Thoracic aorta (tissue), 2 donors: ENCODE results near the gene CLEC7A. TPM values are rescaled to one million over a fixed set of nuclear protein-coding genes. Genes with fewer than 3 reads are reported as not detected.

ENCODE experiments used
- ATAC-seq: fragments of 150-250 bp; one replicate; pipeline ENCODE4 v1.8.0; 2017; ENCODE audit warnings: low read depth; ENCODE audit not compliant: insufficient number of reproducible peaks, low FRiP score
- DNase-seq: peaks from one replicate; pipeline ENCODE4 v3.0.0-alpha.2; 2020; ENCODE audit warnings: low spot score
- H3K27ac ChIP-seq, 2 donors: fragments of 200-600 bp; sonication (generic); 1 replicate in 1 of 2; 2 replicates in 1 of 2; pipeline ENCODE4 v1.5.1; 2016; ENCODE audit warnings: mild to moderate bottlenecking in 2 of 2, moderate library complexity in 2 of 2
- H3K27me3 ChIP-seq: fragments of 200-600 bp; sonication (generic); replicated peaks from 2 replicates; pipeline ENCODE4 v1.6.0; 2016; ENCODE audit warnings: mild to moderate bottlenecking; ENCODE audit not compliant: insufficient read depth
- H3K36me3 ChIP-seq: fragments of 200-600 bp; sonication (generic); one replicate; pipeline ENCODE4 v1.5.1; 2016
- H3K4me1 ChIP-seq, 2 donors: fragments of 200-600 bp; sonication (generic); 1 replicate in 1 of 2; 2 replicates in 1 of 2; pipeline versions ENCODE4 v1.5.1 to v1.6.0; 2016; ENCODE audit warnings: low read depth in 2 of 2, mild to moderate bottlenecking in 1 of 2; ENCODE audit not compliant: control insufficient read depth in 1 of 2
- H3K4me3 ChIP-seq: fragments of 200-600 bp; sonication (generic); 2 replicates; pipeline ENCODE4 v1.5.1; 2016; ENCODE audit warnings: mild to moderate bottlenecking
- H3K9me3 ChIP-seq: fragments of 200-600 bp; sonication (generic); 2 replicates; pipeline ENCODE4 v1.5.1; 2016
- total RNA-seq, 2 donors: library from RNA; depleted of rRNA; stranded (reverse); fragments of >200 nt; gene quantifications; one replicate each; pipeline versions ENCODE4 v1.1.0 to v1.2.3, GENCODE V29; 2016
- TF ChIP-seq, protein P1 (sequence below): fragments of 200-600 bp; sonication (generic); IDR thresholded peaks from one replicate; pipeline ENCODE4 v1.5.1; 2019; ENCODE audit warnings: antibody characterized with exemption

Gene CLEC7A
- total RNA-seq, 2 donors from 2014 or later: 22.6 to 24.3 TPM

DNA sequence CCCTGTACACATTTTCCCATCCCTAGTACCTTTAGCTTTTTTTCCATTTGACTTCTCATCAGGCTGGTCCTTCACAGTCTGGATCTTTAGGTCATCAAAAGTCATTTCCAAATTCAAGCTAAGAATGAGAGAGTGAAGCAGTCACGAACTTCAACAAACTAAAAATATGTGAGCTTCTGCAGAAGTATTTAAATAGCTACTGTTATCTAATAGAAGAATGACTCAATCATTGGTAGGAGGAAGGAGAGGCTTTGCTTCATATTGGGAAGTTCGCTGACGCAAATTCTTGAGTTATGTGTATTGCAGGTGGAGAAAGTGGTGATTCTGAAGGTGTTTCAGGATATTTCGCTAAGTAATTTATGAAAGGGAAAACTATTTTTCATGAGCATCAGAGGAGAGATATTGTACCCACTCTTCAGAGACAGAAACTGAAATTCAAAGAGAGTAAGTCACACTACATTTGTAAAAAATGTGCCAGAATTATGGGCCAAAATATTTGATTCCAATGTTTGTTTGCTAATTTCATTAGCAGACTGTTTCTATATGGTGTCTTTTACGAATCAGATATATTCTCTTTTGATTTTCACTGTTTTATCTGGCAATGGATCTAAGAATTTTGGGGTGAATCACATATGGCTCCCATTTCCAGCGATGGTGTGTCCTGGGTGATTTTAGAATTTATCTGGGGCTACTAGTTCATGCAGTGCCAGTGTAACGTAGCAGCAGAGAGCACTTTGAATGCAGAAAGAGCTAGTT, 42.2 kb upstream of the CLEC7A start, which contains the start of gene OLR1:
Gene OLR1 (minus strand): TSS at position 160 of the 756 bp plus-strand sequence. CDS start 55 bp downstream, at position 105.
- ATAC-seq (no peak), DNase-seq (no peak)
- no peaks in the 10 kb centered on the region for H3K36me3 ChIP-seq
- TF ChIP-seq, protein P1, sequence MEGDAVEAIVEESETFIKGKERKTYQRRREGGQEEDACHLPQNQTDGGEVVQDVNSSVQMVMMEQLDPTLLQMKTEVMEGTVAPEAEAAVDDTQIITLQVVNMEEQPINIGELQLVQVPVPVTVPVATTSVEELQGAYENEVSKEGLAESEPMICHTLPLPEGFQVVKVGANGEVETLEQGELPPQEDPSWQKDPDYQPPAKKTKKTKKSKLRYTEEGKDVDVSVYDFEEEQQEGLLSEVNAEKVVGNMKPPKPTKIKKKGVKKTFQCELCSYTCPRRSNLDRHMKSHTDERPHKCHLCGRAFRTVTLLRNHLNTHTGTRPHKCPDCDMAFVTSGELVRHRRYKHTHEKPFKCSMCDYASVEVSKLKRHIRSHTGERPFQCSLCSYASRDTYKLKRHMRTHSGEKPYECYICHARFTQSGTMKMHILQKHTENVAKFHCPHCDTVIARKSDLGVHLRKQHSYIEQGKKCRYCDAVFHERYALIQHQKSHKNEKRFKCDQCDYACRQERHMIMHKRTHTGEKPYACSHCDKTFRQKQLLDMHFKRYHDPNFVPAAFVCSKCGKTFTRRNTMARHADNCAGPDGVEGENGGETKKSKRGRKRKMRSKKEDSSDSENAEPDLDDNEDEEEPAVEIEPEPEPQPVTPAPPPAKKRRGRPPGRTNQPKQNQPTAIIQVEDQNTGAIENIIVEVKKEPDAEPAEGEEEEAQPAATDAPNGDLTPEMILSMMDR: no peak
- H3K27me3 ChIP-seq: no peaks in the 10 kb centered on the region
- no peaks in the 10 kb centered on the region for H3K9me3 ChIP-seq
- H3K4me1 ChIP-seq: no peaks in the 10 kb centered on the region
- no peak within 1 kb of the TSS for H3K27ac ChIP-seq
- H3K4me3 ChIP-seq: no peak within 1 kb of the TSS

DNA sequence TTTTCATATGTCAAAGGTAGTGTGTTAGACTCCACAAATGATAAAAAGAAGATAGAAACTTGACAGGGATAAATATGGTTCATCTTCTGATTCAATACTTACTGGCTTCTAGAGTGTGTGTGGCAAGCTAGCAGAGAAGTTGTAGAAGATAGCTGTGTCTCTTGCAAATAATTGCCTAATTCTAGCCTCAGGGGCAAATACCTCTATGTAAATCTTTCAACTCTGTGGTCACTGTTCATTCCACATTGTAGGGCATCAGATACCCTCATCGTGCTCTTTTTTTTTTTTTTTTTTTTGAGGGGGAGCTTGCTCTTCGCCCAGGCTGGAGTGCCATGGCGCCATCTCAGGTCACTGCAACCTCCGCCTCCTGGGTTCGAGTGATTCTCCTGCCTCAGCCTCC, 40.2 kb upstream of the CLEC7A start:
- TF ChIP-seq, protein P1: no peak
- no peaks in the 10 kb centered on the region for H3K9me3 ChIP-seq
- DNase-seq (no peak), ATAC-seq (no peak)
- H3K27ac ChIP-seq: no peak overlapping the region
- H3K4me3 ChIP-seq: no peak overlapping the region
- H3K27me3 ChIP-seq: no peaks in the 10 kb centered on the region
- H3K36me3 ChIP-seq: no peaks in the 10 kb centered on the region
- H3K4me1 ChIP-seq: no peaks in the 10 kb centered on the region

DNA sequence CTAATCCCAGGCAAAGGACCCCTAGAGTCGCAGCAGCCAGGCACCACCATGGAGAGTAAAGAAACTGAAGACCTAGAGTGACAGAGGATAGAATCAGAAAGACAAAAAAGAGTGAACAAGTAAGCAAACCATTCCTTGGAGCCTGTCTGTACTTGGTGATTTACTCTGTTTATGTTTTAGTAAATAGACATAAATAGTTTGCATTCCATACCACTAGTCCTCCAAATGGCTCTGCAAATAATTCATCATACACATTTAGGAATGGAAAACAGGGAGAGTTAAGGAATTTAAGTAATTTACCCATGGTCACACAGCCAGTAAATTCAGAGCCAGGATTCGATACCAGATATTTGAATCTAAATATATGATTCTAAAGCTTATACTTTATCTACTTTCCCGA, 39.1 kb upstream of the CLEC7A start:
- Histone ChIP-seq H3K4me1 (no peaks in the 10 kb centered on the region), H3K4me3 (no peak overlapping the region), H3K36me3 (no peaks in the 10 kb centered on the region), H3K9me3 (no peaks in the 10 kb centered on the region), H3K27me3 (no peaks in the 10 kb centered on the region), H3K27ac (no peak overlapping the region)
- TF ChIP-seq, protein P1: no peak
- no peak for ATAC-seq
- no peak for DNase-seq

DNA sequence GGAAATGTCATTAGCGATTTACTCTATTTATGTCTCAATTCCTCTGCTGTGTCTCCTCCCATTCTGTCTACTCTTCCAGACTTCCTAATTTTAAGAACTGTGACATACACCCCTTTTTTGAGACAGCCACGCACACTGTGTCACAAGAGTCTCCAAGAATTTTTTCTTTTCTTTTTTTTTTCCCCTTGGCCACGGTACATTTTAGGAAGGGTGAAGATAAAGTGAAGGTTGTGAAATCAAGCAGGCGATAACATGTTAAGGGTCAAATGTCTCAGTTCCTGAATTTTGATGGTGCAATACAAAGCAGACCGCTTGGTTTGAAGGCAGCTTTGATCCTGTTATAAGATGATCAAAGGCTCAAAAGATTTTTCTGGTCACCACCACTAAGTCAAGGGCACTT, 37.6 kb upstream of the CLEC7A start:
- Histone ChIP-seq H3K9me3 (no peaks in the 10 kb centered on the region), H3K27me3 (no peaks in the 10 kb centered on the region), H3K36me3 (no peaks in the 10 kb centered on the region), H3K4me1 (no peaks in the 10 kb centered on the region), H3K4me3 (no peak overlapping the region), H3K27ac (no peak overlapping the region)
- DNase-seq: no peak
- ATAC-seq: peak; percentile 48
- TF ChIP-seq, protein P1: no peak

DNA sequence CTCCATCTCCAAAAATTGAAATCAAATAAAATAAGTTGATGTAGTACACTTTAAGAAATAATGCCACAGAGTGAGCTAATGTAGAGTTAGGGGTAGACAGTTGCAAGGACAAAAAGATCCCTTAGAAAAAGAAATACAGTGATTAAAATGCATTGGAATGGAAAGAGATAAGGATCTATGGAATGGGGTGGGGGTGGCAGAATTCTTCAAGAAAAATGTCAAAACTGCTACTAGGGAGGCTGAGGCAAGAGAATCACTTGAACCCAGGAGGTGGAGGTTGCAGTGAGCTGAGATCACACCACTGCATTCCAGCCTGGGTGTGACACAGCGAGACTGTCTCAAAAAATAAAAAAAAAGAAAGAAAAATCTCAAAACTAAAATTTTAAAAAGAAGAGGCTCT, 35.4 kb upstream of the CLEC7A start:
- H3K9me3 ChIP-seq: no peaks in the 10 kb centered on the region
- no peaks in the 10 kb centered on the region for H3K36me3 ChIP-seq
- H3K27me3 ChIP-seq: no peaks in the 10 kb centered on the region
- H3K27ac ChIP-seq: no peak overlapping the region
- DNase-seq (no peak), ATAC-seq (no peak)
- TF ChIP-seq, protein P1: no peak
- no peaks in the 10 kb centered on the region for H3K4me1 ChIP-seq
- H3K4me3 ChIP-seq: no peak overlapping the region
